ENCODE results near the gene CLSTN2.

DNA sequence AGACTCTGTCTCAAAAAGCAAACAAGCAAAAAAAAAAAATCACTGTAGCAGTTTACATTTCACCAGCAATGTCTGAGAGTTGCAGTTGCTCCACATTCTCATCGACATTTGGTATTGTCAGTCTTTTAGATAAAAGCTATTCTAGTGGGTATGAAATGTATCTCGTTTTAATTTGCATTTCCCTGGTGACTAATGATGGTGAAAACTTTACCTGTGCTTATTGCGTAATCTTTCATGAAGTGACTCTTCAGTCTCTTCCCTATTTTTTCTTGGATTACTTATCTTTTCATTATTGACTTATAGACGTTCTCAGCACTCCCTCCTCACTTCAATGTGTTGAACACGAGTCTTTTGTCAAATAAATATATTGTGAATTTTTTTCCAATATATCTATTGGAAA is 37.2 kb upstream of the CLSTN2 start:
- TF ChIP-seq SP1 (IDR thresholded peaks at IDR 0.05): no peak
- TF ChIP-seq, protein P1, sequence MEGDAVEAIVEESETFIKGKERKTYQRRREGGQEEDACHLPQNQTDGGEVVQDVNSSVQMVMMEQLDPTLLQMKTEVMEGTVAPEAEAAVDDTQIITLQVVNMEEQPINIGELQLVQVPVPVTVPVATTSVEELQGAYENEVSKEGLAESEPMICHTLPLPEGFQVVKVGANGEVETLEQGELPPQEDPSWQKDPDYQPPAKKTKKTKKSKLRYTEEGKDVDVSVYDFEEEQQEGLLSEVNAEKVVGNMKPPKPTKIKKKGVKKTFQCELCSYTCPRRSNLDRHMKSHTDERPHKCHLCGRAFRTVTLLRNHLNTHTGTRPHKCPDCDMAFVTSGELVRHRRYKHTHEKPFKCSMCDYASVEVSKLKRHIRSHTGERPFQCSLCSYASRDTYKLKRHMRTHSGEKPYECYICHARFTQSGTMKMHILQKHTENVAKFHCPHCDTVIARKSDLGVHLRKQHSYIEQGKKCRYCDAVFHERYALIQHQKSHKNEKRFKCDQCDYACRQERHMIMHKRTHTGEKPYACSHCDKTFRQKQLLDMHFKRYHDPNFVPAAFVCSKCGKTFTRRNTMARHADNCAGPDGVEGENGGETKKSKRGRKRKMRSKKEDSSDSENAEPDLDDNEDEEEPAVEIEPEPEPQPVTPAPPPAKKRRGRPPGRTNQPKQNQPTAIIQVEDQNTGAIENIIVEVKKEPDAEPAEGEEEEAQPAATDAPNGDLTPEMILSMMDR (IDR thresholded peaks at IDR 0.05; ENCODE audit: low read depth, low read length, missing input control): no peak
- no peak for TF ChIP-seq RXRA (IDR thresholded peaks at IDR 0.05)
- no peak for TF ChIP-seq RAD21 (IDR thresholded peaks at IDR 0.05)
- TF ChIP-seq, protein P2, sequence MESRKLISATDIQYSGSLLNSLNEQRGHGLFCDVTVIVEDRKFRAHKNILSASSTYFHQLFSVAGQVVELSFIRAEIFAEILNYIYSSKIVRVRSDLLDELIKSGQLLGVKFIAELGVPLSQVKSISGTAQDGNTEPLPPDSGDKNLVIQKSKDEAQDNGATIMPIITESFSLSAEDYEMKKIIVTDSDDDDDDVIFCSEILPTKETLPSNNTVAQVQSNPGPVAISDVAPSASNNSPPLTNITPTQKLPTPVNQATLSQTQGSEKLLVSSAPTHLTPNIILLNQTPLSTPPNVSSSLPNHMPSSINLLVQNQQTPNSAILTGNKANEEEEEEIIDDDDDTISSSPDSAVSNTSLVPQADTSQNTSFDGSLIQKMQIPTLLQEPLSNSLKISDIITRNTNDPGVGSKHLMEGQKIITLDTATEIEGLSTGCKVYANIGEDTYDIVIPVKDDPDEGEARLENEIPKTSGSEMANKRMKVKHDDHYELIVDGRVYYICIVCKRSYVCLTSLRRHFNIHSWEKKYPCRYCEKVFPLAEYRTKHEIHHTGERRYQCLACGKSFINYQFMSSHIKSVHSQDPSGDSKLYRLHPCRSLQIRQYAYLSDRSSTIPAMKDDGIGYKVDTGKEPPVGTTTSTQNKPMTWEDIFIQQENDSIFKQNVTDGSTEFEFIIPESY (IDR thresholded peaks at IDR 0.05): no peak
- TF ChIP-seq YY1 (IDR thresholded peaks at IDR 0.05): no peak
- no peak for TF ChIP-seq HNF4G (IDR thresholded peaks at IDR 0.05)
- no peak for TF ChIP-seq FOXA1 (IDR thresholded peaks at IDR 0.05)
